NCI-H82 (cell line): Measurements from ENCODE around the gene GIMAP6.
"Not testable (repeated sequence)": the region's sequence is repeated elsewhere in the genome, so short reads cannot be mapped to it uniquely, and the experiment has no call there.

Experiments used
- DNase-seq: peaks from one replicate; lab custom pipeline; 2025; lab: John Stamatoyannopoulos, UW

The GIMAP6 gene

GRCh38 chr7:150585199-150585598, 47.0 kb downstream of the GIMAP6 start:
- no peak for DNase-seq

GRCh38 chr7:150580638-150581394, 51.4 kb downstream of the GIMAP6 start:
- DNase-seq, result no peak

GRCh38 chr7:150579979-150580637, 52.1 kb downstream of the GIMAP6 start:
- not testable (repeated sequence) for DNase-seq
